ENCODE data around the gene HYKK.
"Not testable (repeated sequence)": the region's sequence is repeated elsewhere in the genome, so short reads cannot be mapped to it uniquely, and the experiment has no call there.

Gene HYKK

DNA sequence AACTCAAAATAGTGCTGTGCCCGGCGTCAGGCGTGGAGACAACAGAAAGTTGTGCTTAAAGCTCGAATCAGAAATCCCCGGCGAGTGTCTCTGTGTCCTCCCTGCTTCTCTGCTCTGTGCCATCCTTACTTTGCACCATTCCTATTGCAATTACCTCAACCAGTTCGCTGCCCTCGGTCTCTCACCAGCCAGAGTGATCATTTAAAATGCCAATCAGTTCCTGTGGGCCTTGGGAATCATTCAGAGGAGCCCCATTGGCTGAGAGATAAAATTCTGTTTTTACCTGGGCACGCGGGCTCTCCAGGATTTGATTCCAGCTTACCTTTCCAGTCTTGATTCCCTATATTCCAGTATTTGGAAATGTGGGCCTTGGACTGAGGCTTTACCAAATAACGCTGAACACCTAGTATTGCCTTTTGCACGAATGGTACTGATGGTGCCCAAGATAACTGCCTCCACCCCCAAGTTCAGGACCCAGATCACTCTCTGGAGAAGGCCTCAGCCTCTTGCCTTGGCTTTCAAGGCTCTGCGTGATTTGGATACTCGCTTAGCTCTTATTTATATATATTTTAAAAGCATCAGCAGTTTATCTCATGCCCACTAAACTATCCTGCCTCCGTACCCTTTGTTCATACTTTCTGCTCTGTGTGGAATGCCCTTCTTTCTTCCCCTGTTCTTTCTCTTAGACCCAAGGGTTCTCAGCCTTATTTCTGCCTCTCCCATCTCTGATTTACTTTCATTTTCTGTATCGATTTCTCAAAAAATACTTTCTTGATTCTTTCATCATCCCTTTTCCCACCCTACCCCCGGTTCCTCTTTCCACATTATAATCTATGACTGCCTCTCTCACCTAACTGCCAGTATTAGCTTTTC, 33.7 kb downstream of the HYKK start:
- DNase-seq: peak; percentile 35

DNA sequence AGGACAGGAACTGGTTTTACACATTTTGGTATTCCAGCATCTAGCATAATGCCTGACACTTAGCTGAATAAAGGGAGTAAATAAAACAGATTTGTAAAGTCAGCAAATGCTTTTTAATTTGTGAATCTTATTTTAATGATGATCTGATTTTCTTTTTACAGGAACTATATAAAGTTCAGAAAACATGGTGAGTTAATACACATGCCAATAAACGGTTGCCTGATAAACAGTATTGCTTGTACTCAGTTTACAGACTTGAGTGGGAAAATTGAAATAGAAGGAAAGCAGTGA, 34.3 kb downstream of the HYKK start:
- no peak for DNase-seq

DNA sequence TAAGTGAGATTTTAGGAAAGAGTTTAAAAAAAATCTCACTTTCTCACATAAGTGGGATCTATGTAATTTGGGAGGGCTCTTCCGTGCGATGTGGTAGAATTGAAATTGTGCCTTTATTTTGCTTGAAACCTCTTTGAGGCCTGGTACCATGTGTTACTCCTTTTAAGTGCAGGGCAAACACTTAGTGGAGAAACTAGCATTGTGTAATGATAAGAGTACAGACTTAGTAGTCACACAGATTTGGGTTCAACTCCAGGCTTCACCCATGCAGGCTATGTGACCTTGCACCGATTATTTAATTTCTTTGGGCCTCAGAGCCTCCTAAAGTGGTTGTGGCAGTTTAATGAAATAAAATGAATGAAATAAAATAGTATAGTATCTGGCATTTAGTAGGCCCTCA, 35.3 kb downstream of the HYKK start:
- DNase-seq: no peak

DNA sequence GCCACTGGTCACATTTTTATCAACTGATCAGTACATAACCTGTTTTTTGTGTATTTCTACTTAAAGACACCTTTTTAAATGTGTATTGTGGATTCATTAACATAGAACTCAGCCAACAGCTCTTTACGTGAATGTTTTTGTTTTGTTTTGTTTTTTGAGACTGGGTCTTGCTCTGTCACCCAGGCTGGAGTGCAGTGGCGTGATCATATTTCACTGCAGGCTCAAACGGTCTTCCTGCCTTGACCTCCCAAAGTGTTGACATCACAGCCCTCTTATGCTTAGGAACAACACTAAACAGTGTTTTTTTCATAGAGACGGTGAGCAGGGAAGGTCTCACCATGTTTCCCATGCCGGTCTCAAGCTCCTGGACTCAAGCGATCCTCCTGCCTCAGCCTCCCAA, 42.8 kb downstream of the HYKK start:
- DNase-seq: no peak

DNA sequence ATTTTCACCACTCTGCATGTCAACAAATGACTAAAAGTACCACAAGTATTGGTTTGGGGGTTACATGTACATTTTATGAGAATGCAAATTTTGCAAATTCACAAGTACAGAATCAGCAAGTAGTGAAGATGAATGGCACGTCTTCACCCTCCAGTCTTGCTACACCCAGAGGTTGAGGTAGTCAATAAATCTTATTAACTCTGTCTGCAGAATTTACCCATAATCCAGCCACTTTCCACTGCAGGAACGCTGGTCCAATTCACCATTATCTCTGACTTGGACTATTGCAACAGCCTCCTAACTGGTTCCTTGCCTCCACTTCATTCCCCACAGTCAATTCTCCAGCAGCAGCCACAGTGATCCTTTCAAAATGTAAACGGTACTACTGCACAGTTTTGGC, 43.4 kb downstream of the HYKK start:
- DNase-seq: no peak

- DNase-seq: no peak
These were observed 44.5 kb downstream of the HYKK start for GRCh38 chr15:78551902-78552301.

GRCh38 chr15:78552597-78552996, 45.2 kb downstream of the HYKK start:
- no peak for DNase-seq

DNA sequence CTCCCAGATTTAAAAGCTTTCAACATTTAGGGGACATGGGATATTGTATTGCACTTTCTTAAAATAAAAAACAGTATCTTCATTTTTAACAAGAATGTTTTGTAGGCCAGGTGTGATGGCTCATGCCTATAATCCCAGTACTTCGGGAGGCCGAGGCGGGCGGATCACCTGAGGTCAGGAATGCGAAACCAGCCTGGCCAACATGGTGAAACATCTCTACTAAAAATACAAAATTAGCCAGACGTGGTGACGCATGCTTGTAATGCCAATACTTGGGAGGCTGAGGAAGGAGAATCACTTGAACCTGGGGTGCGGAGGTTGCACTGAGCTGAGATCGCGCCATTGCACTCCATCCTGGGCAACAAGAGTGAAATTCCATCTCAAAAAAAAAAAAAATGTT, 52.8 kb downstream of the HYKK start:
- not testable (repeated sequence) for DNase-seq

DNA sequence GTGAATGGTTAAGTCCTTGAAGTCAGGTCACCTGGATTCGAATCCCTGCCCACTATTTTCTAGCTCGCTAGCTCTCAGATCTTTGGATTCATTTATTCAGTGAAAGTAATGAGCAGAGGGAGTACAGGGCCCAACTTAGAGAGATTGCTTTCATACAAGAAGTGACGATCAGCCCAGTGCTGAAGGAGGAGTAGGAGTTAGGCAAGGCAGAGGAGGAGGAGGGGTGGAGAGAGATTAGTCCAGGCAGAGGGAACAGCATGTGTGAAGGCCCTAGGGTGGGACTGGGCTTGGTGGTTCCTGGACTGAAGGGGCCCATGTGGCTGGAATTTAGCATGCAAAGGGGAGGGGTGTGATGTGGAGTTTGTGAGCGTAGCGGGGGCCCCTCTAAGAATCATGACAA, 54.1 kb downstream of the HYKK start:
- DNase-seq: no peak

DNA sequence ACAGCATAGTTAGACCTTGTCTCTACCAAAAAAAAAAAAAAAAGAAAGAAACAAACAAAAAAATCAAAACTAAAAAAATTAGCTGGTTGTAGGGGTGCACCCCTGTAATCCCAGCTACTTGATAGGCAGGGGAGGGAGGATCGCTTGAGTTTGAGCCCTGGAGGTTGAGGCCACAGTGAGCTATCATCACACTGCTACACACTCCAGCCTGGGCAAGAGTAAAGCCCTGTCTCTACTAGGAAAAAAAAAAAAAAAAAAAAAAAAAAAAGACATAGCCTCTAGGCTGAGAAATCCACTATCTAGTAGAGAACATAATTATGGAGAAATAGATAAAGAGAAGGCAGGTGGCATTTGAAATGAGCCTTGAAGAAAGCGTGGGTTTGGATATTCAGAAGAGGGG, 55.7 kb downstream of the HYKK start:
- DNase-seq: no peak

DNA sequence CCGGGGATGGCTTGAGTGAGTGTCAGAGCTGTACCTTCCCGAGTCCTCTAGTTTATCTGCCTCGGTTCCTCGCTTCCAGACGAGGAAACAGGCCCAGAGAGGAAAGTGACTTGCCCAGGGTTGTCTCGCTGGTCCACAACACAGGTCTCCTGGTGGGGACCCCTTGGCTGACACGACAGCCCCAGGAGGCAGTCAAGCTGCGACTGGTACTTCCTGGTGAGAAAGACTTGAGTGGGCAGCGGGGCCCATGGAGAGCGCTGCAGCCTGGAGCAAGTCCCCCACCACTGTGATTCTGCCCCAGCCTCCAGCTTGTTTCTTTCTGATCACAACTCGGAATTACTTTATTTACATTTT, 57.3 kb downstream of the HYKK start:
- no peak for DNase-seq

DNA sequence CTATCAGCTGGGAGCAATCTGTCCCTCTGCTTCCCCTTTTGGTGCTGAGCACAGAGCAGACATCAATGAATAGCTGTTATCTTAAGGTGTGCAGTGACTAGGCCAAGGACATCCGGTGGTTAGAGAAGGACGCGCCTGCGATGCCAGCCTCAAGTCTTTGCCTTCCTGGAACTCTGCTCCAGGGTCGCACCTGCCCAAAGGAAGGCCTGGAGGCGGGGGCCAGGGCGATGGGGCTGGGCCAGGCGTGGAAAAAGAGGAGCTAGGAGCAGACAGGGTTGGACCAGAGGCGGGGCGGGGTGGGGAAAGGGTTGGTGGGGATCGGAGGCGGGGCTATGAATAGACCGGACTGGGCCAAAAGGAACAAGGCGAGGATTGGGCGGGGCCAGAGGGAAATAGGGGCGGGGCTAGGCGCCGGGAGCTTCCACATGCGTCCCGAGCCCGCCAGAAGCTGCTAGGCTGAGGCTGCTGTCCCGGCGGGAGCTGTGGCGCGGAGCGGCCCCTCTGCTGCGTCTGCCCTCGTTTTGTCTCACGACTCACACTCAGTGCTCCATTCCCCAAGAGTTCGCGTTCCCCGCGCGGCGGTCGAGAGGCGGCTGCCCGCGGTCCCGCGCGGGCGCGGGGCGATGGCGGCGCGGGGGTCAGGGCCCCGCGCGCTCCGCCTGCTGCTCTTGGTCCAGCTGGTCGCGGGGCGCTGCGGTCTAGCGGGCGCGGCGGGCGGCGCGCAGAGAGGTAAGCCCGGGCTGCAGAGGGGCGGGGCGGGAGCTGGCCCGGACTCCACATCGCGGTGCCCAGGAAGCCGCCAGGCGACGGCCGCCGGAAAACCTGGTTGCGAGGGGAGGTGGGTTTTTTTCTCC, 57.9 kb downstream of the HYKK start, which contains the start of gene CHRNA5:
Gene CHRNA5, plus strand, starts transcription at position 424 of the 854 bp plus-strand sequence. Its CDS starts 200 bp downstream, at position 624.
- DNase-seq: peak; percentile 94

DNA sequence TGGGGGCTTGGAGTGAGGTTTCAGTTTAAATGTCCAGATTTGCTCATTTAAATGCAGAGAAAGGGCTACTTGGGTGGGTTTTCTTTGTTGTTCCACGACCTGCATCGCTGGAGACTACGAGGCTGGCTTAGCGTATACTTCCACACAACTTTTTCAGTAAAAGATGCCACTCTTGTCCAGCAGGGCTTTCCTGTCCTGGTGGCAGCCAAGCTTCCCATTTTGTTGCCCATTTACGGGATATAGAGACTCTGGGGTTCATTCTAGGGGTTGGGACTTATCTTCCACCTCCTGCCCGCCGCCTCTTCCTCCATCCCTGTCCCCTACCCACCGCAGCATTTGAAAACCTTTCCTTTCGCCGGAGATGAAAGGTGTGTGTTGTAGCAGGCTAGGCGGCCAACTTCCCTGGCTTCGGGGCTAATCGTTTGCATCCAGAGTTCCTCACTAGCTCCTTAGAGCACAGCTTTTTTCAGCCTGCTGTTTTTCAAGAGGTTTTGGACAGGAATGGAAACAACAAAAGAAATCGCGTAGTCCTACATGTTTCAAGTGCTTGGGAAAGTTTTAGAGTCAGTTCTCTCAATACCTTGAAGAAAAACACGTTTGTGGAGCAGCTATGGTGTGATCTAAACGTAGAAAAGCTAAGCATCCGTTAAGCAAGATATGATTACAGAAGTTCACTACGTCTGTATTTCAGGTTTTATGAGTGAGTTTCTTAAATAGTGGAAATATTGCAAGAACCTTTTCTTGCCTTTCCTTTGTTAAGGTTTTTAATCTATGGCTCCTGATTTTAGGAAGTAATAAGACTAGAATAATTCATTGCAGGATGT, 58.8 kb downstream of the HYKK start:
- no peak for DNase-seq

GRCh38 chr15:78567531-78567930, 60.2 kb downstream of the HYKK start:
- no peak for DNase-seq

DNA sequence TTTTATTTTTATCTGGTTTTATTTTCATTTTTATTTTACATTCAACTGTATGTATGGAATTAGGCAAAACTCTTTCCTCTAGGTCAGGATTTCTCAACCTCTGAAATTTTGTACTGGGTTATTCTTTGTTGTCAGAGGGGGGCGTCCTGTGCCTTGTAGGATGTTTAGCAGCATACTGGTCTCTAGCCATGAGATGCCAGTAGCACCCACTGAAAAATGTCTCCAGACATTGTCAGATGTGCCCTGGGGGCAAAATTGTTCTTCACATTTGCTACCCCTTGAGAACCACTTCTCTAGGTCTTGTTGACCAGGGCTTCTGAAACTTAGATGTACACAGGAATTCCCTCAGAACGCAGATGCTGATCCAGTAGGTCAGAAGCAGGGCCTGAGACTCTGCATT, 63.3 kb downstream of the HYKK start:
- DNase-seq: no peak

GRCh38 chr15:78571382-78571781, 64.0 kb downstream of the HYKK start:
- DNase-seq: no peak

GRCh38 chr15:78573416-78573815, 66.0 kb downstream of the HYKK start:
- no peak for DNase-seq

DNA sequence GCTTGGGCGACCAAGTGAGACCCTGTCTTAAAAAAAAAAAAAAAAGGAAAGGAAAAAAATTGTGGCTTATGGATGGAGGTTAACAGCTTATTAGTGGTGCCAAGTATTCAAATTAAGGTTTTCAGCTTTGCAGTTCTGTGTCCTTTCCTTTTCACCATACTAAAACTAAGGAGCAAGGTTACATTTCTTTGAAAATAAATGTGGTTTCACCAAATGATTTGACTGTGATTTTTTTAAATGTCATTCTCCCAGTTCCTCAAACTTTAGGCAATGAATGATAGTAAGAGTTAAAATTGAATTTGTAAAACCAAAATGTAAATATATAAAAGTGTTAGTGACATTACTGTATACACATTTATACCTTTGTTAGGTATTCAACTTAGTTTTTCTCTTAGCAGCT, 67.6 kb downstream of the HYKK start:
- no peak for DNase-seq

Data from stimulated activated CD8-positive, alpha-beta memory T cell treated with anti-CD3 and anti-CD28 coated beads, Interleukin-4, amount 100 ng/mL, for 48 hours (primary cell).